GM12873 (cell line): ENCODE measurements around the gene ARHGAP21.

Experiments used
- CTCF ChIP-seq: IDR thresholded peaks from 2 replicates; pipeline ENCODE4 v1.5.1; 2012; ENCODE audit warnings: low read depth, mild to moderate bottlenecking, moderate library complexity, low read length, control low read depth; ENCODE audit not compliant: insufficient read depth; ENCODE audit errors: missing control alignments

The ARHGAP21 gene

GRCh38 chr10:24726626-24727025 is 2.9 kb upstream of the ARHGAP21 start:
- no peak for TF ChIP-seq CTCF

GRCh38 chr10:24724381-24725228 is 918 bp upstream of the ARHGAP21 start:
- no peak for TF ChIP-seq CTCF

- no peak for TF ChIP-seq CTCF
Observed at GRCh38 chr10:24723386-24723787, 300 bp downstream of the ARHGAP21 start.

- TF ChIP-seq CTCF, result peak; percentile 3
Observed at GRCh38 chr10:24722676-24723385, 856 bp downstream of the ARHGAP21 start.

- TF ChIP-seq CTCF, result no peak
Observed at GRCh38 chr10:24722131-24722675, 1.5 kb downstream of the ARHGAP21 start.

GRCh38 chr10:24721229-24722106 is 2.2 kb downstream of the ARHGAP21 start:
- no peak for TF ChIP-seq CTCF
